ENCODE data around the gene SH3RF3. TPM values are rescaled to one million over a fixed set of nuclear protein-coding genes. Genes with fewer than 3 reads are reported as not detected.
A peak's percentile ranks its signal among the peaks of the same experiment; 100 is the strongest.

The SH3RF3 gene
- total RNA-seq, 1 donor from 2014 or later, result 7.3 TPM

- Histone ChIP-seq H3K9me3 (ENCODE audit: insufficient read depth, low read depth, low read length) (no peaks in the 10 kb centered on the region), H3K36me3 (ENCODE audit: insufficient read depth, low read length) (no peaks in the 10 kb centered on the region), H4K20me1 (ENCODE audit: insufficient read depth, low read length) (peaks cover 70% of the 10 kb centered on the region), H3K4me1 (ENCODE audit: insufficient read depth, low read length) (no peaks in the 10 kb centered on the region), H3K79me2 (ENCODE audit: insufficient read depth, low read length) (peaks cover 3% of the 10 kb centered on the region), H3K4me3 (ENCODE audit: insufficient read depth, low read depth, low read length) (no peak overlapping the region), H2AFZ (ENCODE audit: low read depth, low read length) (no peak overlapping the region), H3K9ac (ENCODE audit: low read length) (no peak overlapping the region), H3K27ac (ENCODE audit: low read depth, low read length) (no peak overlapping the region), H3K4me2 (ENCODE audit: low read length) (no peak overlapping the region), H3K27me3 (ENCODE audit: insufficient read depth, low read length) (peaks cover 10% of the 10 kb centered on the region)
- H3K4me3 Mint-ChIP-seq (ENCODE audit: unreplicated experiment), result no peak overlapping the region
- no peak for FAIRE-seq
- H3K4me1 Mint-ChIP-seq (ENCODE audit: low read depth, unreplicated experiment), result peaks cover 25% of the 10 kb centered on the region
- H3K9me3 Mint-ChIP-seq (ENCODE audit: unreplicated experiment), result peaks cover 3% of the 10 kb centered on the region
- H3K27ac Mint-ChIP-seq (ENCODE audit: unreplicated experiment), result no peak overlapping the region
- TF ChIP-seq EZH2 (IDR thresholded peaks at IDR 0.05; ENCODE audit: insufficient read depth, low read length) (no peak), CTCF (IDR thresholded peaks at IDR 0.05; ENCODE audit: insufficient read depth, low read depth, low read length) (no peak)
- no peak for DNase-seq (ENCODE audit: low read depth)
- H3K36me3 Mint-ChIP-seq (ENCODE audit: low read depth, unreplicated experiment), result peaks cover 4% of the 10 kb centered on the region
- H3K27me3 Mint-ChIP-seq (ENCODE audit: low read depth, unreplicated experiment), result peaks cover 10% of the 10 kb centered on the region
Measured at GRCh38 chr2:109261906-109262631, 133.1 kb downstream of the SH3RF3 start.

- no peaks in the 10 kb centered on the region for H3K9me3 ChIP-seq (ENCODE audit: insufficient read depth, low read depth, low read length)
- DNase-seq (ENCODE audit: low read depth) (peak; percentile 78), FAIRE-seq (no peak)
- H3K4me2 ChIP-seq (ENCODE audit: low read length), result no peak overlapping the region
- no peaks in the 10 kb centered on the region for H3K36me3 ChIP-seq (ENCODE audit: insufficient read depth, low read length)
- H3K27me3 ChIP-seq (ENCODE audit: insufficient read depth, low read length), result peaks cover 2% of the 10 kb centered on the region
- Mint-ChIP-seq H3K27me3 (ENCODE audit: low read depth, unreplicated experiment) (peaks cover 11% of the 10 kb centered on the region), H3K9me3 (ENCODE audit: unreplicated experiment) (peaks cover 2% of the 10 kb centered on the region), H3K4me1 (ENCODE audit: low read depth, unreplicated experiment) (peaks cover 26% of the 10 kb centered on the region), H3K4me3 (ENCODE audit: unreplicated experiment) (no peak overlapping the region), H3K36me3 (ENCODE audit: low read depth, unreplicated experiment) (peaks cover 2% of the 10 kb centered on the region), H3K27ac (ENCODE audit: unreplicated experiment) (no peak overlapping the region)
- H4K20me1 ChIP-seq (ENCODE audit: insufficient read depth, low read length), result peaks cover 53% of the 10 kb centered on the region
- H2AFZ ChIP-seq (ENCODE audit: low read depth, low read length), result no peak overlapping the region
- H3K27ac ChIP-seq (ENCODE audit: low read depth, low read length), result no peak overlapping the region
- no peak overlapping the region for H3K9ac ChIP-seq (ENCODE audit: low read length)
- no peaks in the 10 kb centered on the region for H3K79me2 ChIP-seq (ENCODE audit: insufficient read depth, low read length)
- no peaks in the 10 kb centered on the region for H3K4me1 ChIP-seq (ENCODE audit: insufficient read depth, low read length)
- TF ChIP-seq CTCF (IDR thresholded peaks at IDR 0.05; ENCODE audit: insufficient read depth, low read depth, low read length), result no peak
- no peak for TF ChIP-seq EZH2 (IDR thresholded peaks at IDR 0.05; ENCODE audit: insufficient read depth, low read length)
- no peak overlapping the region for H3K4me3 ChIP-seq (ENCODE audit: insufficient read depth, low read depth, low read length)
Measured at GRCh38 chr2:109264595-109265328, 135.8 kb downstream of the SH3RF3 start.
